Measurements from ENCODE around the gene JARID2. TPM values are rescaled to one million over a fixed set of nuclear protein-coding genes. Genes with fewer than 3 reads are reported as not detected.

Gene JARID2
- total and polyA plus RNA-seq, 7 experiments from 2014 or later = 6.9 to 39.6 (median 24.1) TPM

GRCh38 chr6:15408758-15409157 lies 162.9 kb downstream of the JARID2 start:
- Histone ChIP-seq H3K4me3 (ENCODE audit: low read length) (no peak overlapping the region), H3K4me1 (ENCODE audit: control insufficient read depth in 2 of 2, insufficient read depth in 2 of 2, low read length in 2 of 2) (peaks cover 24 to 48% of the 10 kb centered on the region in 2 donors), H3K36me3 (ENCODE audit: control insufficient read depth in 2 of 3, insufficient read depth in 3 of 3, low read length in 3 of 3) (no peaks in the 10 kb centered on the region), H3K27ac (ENCODE audit: low read depth, low read length) (no peak overlapping the region), H3K27me3 (ENCODE audit: control insufficient read depth in 2 of 2, insufficient read depth in 2 of 2, low read length in 2 of 2) (no peaks in the 10 kb centered on the region), H3K9me3 (ENCODE audit: control insufficient read depth in 2 of 3, low read length in 3 of 3) (no peaks in the 10 kb centered on the region)
- H3K9me3 Mint-ChIP-seq = no peaks in the 10 kb centered on the region
- no peaks in the 10 kb centered on the region for H3K27me3 Mint-ChIP-seq
- DNase-seq = no peak
- H3K36me3 Mint-ChIP-seq = peaks cover 0 to 34% (median 11%) of the 10 kb centered on the region in 5 donors
- H3K4me3 Mint-ChIP-seq = peak overlapping the region in 5 of 10 donors; percentile 8 to 56 (median 19)
- CTCF ChIA-PET = interaction anchor here (1.0 kb wide), 1 partner anchor 13 kb away, joined by 3 read pairs; no protein-coding TSS in a partner anchor
- intact Hi-C loops (cut with micrococcal nuclease) = no loop called here
- no peak for ATAC-seq
- peaks cover 65 to 91% (median 86%) of the 10 kb centered on the region in 7 donors for H3K4me1 Mint-ChIP-seq
- POLR2A ChIA-PET = no interaction called here
- peak overlapping the region in 2 of 9 donors; percentile 43 to 54 for H3K27ac Mint-ChIP-seq

DNA sequence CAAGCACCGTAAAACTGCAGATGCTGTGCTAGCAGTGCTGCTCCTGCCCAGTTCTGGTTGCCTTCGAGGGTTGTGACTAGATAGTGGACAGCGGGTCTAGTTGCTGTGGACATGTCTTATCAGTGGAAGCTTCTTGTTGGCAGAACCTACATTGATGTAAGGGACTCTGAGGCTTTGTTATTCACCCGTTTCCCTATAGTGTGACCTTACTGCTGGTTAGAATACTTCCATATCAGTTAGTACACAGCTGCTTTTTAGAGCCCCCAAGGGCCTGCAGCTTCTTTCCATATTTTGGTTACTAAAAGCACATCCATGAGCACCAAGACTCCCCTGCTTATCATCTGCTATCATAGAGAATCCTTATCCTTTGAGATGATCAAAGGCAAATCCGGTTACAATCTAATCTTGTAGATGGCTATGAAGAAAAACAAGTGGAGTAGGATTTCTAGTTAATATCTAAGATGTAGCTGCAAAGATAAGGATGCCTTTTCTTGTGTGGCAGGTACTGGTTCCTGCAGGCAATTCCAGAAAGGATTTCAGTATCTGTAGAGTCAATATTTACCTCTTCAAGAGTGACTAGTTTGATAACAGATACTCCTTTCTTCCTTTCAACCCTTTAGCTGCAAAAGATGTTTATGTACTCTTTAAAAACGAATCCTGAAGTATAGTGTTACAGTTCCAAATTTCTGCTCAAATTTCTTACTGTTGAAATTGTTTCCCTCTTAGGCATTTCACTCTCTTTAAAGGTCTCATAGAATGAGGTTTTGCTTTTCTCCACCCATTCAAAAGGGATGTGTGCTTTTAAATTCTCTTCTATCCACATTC lies 163.6 kb downstream of the JARID2 start:
- Histone ChIP-seq H3K36me3 (ENCODE audit: control insufficient read depth in 2 of 3, insufficient read depth in 3 of 3, low read length in 3 of 3) (no peaks in the 10 kb centered on the region), H3K4me1 (ENCODE audit: control insufficient read depth in 2 of 2, insufficient read depth in 2 of 2, low read length in 2 of 2) (peaks cover 17 to 42% of the 10 kb centered on the region in 2 donors), H3K27me3 (ENCODE audit: control insufficient read depth in 2 of 2, insufficient read depth in 2 of 2, low read length in 2 of 2) (no peaks in the 10 kb centered on the region), H3K4me3 (ENCODE audit: low read length) (no peak overlapping the region), H3K27ac (ENCODE audit: low read depth, low read length) (no peak overlapping the region), H3K9me3 (ENCODE audit: control insufficient read depth in 2 of 3, low read length in 3 of 3) (no peaks in the 10 kb centered on the region)
- Mint-ChIP-seq H3K9me3 (peaks cover 0 to 1% (median 0%) of the 10 kb centered on the region in 11 donors), H3K36me3 (peaks cover 0 to 42% (median 18%) of the 10 kb centered on the region in 5 donors), H3K4me1 (peaks cover 60 to 90% (median 84%) of the 10 kb centered on the region in 7 donors), H3K4me3 (peak overlapping the region in 8 of 10 donors; percentile 1 to 76 (median 31)), H3K27ac (peak overlapping the region in 5 of 9 donors; percentile 18 to 84 (median 25)), H3K27me3 (no peaks in the 10 kb centered on the region)
- intact Hi-C loops (cut with micrococcal nuclease) = loop anchor here in 1 of 2 donors (1.0 kb wide), 1 partner anchor 7 kb away; no protein-coding TSS in a partner anchor
- ChIA-PET CTCF (interaction anchor here (1.0 kb wide), 1 partner anchor 12 kb away, joined by 3 read pairs; no protein-coding TSS in a partner anchor), POLR2A (no interaction called here)
- DNase-seq = no peak
- peak; percentile 20 for ATAC-seq

GRCh38 chr6:15410126-15410391 lies 164.2 kb downstream of the JARID2 start:
- H3K4me1 ChIP-seq (ENCODE audit: control insufficient read depth in 2 of 2, insufficient read depth in 2 of 2, low read length in 2 of 2) = peaks cover 11 to 37% of the 10 kb centered on the region in 2 donors
- H3K27ac ChIP-seq (ENCODE audit: low read depth, low read length) = no peak overlapping the region
- no peaks in the 10 kb centered on the region for H3K9me3 ChIP-seq (ENCODE audit: control insufficient read depth in 2 of 3, low read length in 3 of 3)
- H3K27me3 ChIP-seq (ENCODE audit: control insufficient read depth in 2 of 2, insufficient read depth in 2 of 2, low read length in 2 of 2) = no peaks in the 10 kb centered on the region
- Mint-ChIP-seq H3K4me1 (peaks cover 55 to 84% (median 79%) of the 10 kb centered on the region in 7 donors), H3K36me3 (peaks cover 0 to 44% (median 20%) of the 10 kb centered on the region in 5 donors), H3K9me3 (peaks cover 0 to 2% (median 0%) of the 10 kb centered on the region in 11 donors), H3K27ac (peak overlapping the region in 4 of 9 donors; percentile 18 to 84 (median 53)), H3K4me3 (peak overlapping the region in 9 of 10 donors; percentile 1 to 76 (median 41)), H3K27me3 (no peaks in the 10 kb centered on the region)
- no peaks in the 10 kb centered on the region for H3K36me3 ChIP-seq (ENCODE audit: control insufficient read depth in 2 of 3, insufficient read depth in 3 of 3, low read length in 3 of 3)
- H3K4me3 ChIP-seq (ENCODE audit: low read length) = no peak overlapping the region
- CTCF ChIA-PET = no interaction called here
- DNase-seq = no peak
- intact Hi-C loops (cut with micrococcal nuclease) = loop anchor here in 1 of 2 donors (1.0 kb wide), 1 partner anchor 8 kb away; no protein-coding TSS in a partner anchor
- ATAC-seq = no peak
- POLR2A ChIA-PET = no interaction called here

DNA sequence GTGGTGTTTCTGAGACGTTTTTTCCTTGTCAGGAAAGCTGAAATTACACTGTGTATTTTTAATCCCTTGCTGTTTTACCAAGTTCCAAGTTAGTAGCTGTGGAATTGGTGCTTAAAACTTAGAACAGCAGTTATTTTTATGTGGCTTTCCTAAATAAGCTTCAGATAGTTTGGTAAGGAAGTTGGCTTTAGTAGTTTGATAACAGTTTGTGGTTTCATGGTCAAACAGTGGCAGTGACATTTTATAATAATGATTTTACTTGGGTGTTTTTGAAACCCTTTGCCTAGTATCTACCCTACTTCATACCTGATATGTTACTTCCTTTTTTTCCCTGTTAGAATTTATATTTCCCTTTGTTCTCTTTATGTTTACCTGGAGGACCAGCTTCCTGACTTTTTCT lies 164.9 kb downstream of the JARID2 start:
- H3K27me3 ChIP-seq (ENCODE audit: control insufficient read depth in 2 of 2, insufficient read depth in 2 of 2, low read length in 2 of 2) = no peaks in the 10 kb centered on the region
- H3K9me3 ChIP-seq (ENCODE audit: control insufficient read depth in 2 of 3, low read length in 3 of 3) = no peaks in the 10 kb centered on the region
- POLR2A ChIA-PET = interaction anchor here (2.1 kb wide), 1 partner anchor 10 kb away, joined by 7 read pairs; no protein-coding TSS in a partner anchor
- ATAC-seq (no peak), DNase-seq (no peak)
- Mint-ChIP-seq H3K27me3 (no peaks in the 10 kb centered on the region), H3K4me1 (peaks cover 49 to 79% (median 74%) of the 10 kb centered on the region in 7 donors), H3K27ac (peak overlapping the region in 8 of 9 donors; percentile 9 to 84 (median 64)), H3K36me3 (peaks cover 0 to 44% (median 20%) of the 10 kb centered on the region in 5 donors), H3K9me3 (peaks cover 0 to 2% (median 0%) of the 10 kb centered on the region in 11 donors), H3K4me3 (peak overlapping the region in 8 of 10 donors; percentile 42 to 82 (median 62))
- CTCF ChIA-PET = interaction anchor here (0.6 to 1.2 kb wide), 3 partner anchors 11 to 22 kb away, joined by 3 read pairs; no protein-coding TSS in a partner anchor
- H3K36me3 ChIP-seq (ENCODE audit: control insufficient read depth in 2 of 3, insufficient read depth in 3 of 3, low read length in 3 of 3) = no peaks in the 10 kb centered on the region
- H3K4me1 ChIP-seq (ENCODE audit: control insufficient read depth in 2 of 2, insufficient read depth in 2 of 2, low read length in 2 of 2) = peaks cover 10 to 33% of the 10 kb centered on the region in 2 donors
- H3K4me3 ChIP-seq (ENCODE audit: low read length) = no peak overlapping the region
- no peak overlapping the region for H3K27ac ChIP-seq (ENCODE audit: low read depth, low read length)
- intact Hi-C loops (cut with micrococcal nuclease) = loop anchor here in 1 of 2 donors (1.0 kb wide), 1 partner anchor 8 kb away; no protein-coding TSS in a partner anchor

GRCh38 chr6:15411766-15412165 lies 165.9 kb downstream of the JARID2 start:
- DNase-seq = no peak
- ChIA-PET CTCF (interaction anchor here (0.6 kb wide), 1 partner anchor 619 kb away, joined by 4 read pairs; no protein-coding TSS in a partner anchor), POLR2A (interaction anchor here (0.7 to 2.1 kb wide), 4 partner anchors 9 to 26 kb away, joined by 3 to 7 read pairs (median 4); no protein-coding TSS in a partner anchor)
- ATAC-seq = no peak
- Histone ChIP-seq H3K27ac (ENCODE audit: low read depth, low read length) (no peak overlapping the region), H3K27me3 (ENCODE audit: control insufficient read depth in 2 of 2, insufficient read depth in 2 of 2, low read length in 2 of 2) (no peaks in the 10 kb centered on the region), H3K9me3 (ENCODE audit: control insufficient read depth in 2 of 3, low read length in 3 of 3) (no peaks in the 10 kb centered on the region), H3K36me3 (ENCODE audit: control insufficient read depth in 2 of 3, insufficient read depth in 3 of 3, low read length in 3 of 3) (no peaks in the 10 kb centered on the region), H3K4me1 (ENCODE audit: control insufficient read depth in 2 of 2, insufficient read depth in 2 of 2, low read length in 2 of 2) (peaks cover 10 to 33% of the 10 kb centered on the region in 2 donors), H3K4me3 (ENCODE audit: low read length) (no peak overlapping the region)
- Mint-ChIP-seq H3K9me3 (peaks cover 0 to 4% (median 1%) of the 10 kb centered on the region in 11 donors), H3K4me1 (peaks cover 51 to 76% (median 70%) of the 10 kb centered on the region in 7 donors), H3K4me3 (peak overlapping the region in 8 of 10 donors; percentile 3 to 76 (median 32)), H3K27me3 (no peaks in the 10 kb centered on the region), H3K36me3 (peaks cover under 1 to 45% (median 22%) of the 10 kb centered on the region in 5 donors), H3K27ac (peak overlapping the region in 4 of 9 donors; percentile 29 to 84 (median 66))
- intact Hi-C loops (cut with micrococcal nuclease) = no loop called here

GRCh38 chr6:15412767-15413166 lies 166.9 kb downstream of the JARID2 start:
- H3K36me3 ChIP-seq (ENCODE audit: control insufficient read depth in 2 of 3, insufficient read depth in 3 of 3, low read length in 3 of 3) = no peaks in the 10 kb centered on the region
- ChIA-PET CTCF (no interaction called here), POLR2A (interaction anchor here (0.8 to 1.9 kb wide), 5 partner anchors 8 to 12 kb away, joined by 3 to 5 read pairs (median 4); no protein-coding TSS in a partner anchor)
- peaks cover 6 to 52% (median 30%) of the 10 kb centered on the region in 5 donors for H3K36me3 Mint-ChIP-seq
- H3K27ac ChIP-seq (ENCODE audit: low read depth, low read length) = no peak overlapping the region
- peak overlapping the region in 4 of 9 donors; percentile 38 to 81 (median 60) for H3K27ac Mint-ChIP-seq
- no peak for DNase-seq
- H3K4me1 Mint-ChIP-seq = peaks cover 53 to 75% (median 65%) of the 10 kb centered on the region in 7 donors
- H3K4me3 Mint-ChIP-seq = peak overlapping the region in 2 of 10 donors; percentile 56 to 75
- peaks cover 0 to 13% (median 6%) of the 10 kb centered on the region in 11 donors for H3K9me3 Mint-ChIP-seq
- H3K4me3 ChIP-seq (ENCODE audit: low read length) = no peak overlapping the region
- no peaks in the 10 kb centered on the region for H3K27me3 ChIP-seq (ENCODE audit: control insufficient read depth in 2 of 2, insufficient read depth in 2 of 2, low read length in 2 of 2)
- H3K4me1 ChIP-seq (ENCODE audit: control insufficient read depth in 2 of 2, insufficient read depth in 2 of 2, low read length in 2 of 2) = peaks cover 10 to 33% of the 10 kb centered on the region in 2 donors
- ATAC-seq = no peak
- intact Hi-C loops (cut with micrococcal nuclease) = no loop called here
- no peaks in the 10 kb centered on the region for H3K9me3 ChIP-seq (ENCODE audit: control insufficient read depth in 2 of 3, low read length in 3 of 3)
- no peaks in the 10 kb centered on the region for H3K27me3 Mint-ChIP-seq
